ENCODE measurements around the gene C4BPB.
A peak's percentile ranks its signal among the peaks of the same experiment; 100 is the strongest.
"Not testable (repeated sequence)": the region's sequence is repeated elsewhere in the genome, so short reads cannot be mapped to it uniquely, and the experiment has no call there.

The C4BPB gene

DNA sequence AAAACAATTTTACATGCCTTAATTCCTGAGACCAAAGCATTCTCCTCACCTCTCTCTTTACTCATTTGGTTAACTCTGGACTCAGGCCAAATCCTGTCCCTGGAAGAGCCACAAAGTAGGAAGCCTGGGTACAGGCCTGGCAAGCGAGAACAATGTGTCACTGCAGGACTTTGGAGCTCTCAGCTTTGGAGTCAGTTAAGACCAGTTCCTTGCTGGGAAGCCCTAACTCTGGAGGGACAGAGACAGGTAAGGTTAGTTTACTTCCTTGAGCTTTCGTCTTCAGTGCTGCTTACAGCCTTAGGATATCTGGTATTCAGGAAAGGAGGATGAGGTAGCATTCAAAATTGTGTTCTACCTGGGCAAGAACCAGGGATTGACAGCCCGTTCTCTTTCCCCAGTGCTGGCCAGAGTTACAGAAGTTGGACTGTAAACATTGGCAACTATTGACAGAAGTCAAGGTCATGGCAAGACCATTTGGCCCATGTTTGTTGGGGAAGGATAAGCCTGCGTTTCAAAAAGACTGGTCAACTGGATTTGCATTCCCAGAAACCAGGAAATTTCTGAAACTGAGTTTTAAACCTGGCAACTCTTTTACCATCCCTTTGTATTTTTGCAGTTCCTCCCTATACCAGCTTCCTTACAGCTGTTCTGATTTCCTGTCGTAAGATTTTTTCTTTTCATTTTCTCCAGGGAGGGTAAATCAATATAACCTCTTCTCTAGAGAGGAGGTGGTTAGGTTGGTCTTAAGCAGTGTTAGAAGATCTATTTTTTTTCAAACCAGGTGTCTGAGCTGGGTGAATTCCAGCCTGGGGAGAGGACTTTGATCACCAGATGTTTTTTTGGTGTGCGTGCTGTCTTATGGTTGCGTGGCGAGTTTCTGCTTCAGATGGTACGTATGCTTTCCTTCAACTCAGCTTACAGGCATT is at the start of gene C4BPB:
Gene C4BPB, plus strand, starts transcription at position 160 of the 926 bp plus-strand sequence. Its CDS starts 672 bp downstream, at position 832.
- DNase-seq = no peak

GRCh38 chr1:207039380-207040180 is 49.1 kb upstream of the C4BPB start:
- DNase-seq = no peak

DNA sequence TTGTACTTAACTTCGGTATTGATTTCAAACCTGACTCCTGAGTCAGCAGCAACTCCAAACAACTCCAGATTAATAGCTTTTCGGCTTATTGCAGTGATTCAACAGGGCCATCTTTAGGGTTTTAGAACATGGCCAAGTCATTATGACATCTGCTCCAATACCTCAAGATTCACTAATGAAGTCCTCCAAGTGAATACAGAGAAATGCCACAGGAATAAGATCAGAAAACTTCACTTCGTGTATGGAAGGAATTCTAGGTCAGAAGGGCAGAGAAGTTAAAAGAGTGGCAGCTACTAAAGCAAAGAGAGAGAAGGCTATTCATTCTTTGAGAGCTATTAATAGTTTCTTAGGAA is 48.5 kb upstream of the C4BPB start:
- DNase-seq = peak; percentile 65

- DNase-seq = not testable (repeated sequence)
Measured at GRCh38 chr1:207041397-207041796, 47.3 kb upstream of the C4BPB start.

DNA sequence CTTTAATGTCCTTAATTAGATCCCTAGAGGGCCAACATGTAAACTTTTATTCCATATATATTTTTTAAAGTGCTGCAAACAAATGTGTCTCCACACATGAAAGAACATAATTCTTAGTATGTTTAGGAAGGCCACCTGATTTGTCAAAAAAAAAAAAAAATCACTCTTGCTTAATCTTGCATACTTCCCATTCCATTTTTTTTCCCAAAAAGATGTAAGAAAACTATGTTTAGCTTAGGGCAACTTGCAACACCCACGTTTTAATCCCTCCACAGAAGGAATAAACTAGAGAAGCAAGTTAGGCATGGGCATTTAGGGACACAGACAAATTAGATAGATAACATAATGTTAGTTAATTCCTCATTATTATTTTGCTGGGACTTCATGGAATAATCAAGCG is 43.2 kb upstream of the C4BPB start:
- DNase-seq = no peak

- no peak for DNase-seq
Measured at GRCh38 chr1:207047505-207047904, 41.2 kb upstream of the C4BPB start.

DNA sequence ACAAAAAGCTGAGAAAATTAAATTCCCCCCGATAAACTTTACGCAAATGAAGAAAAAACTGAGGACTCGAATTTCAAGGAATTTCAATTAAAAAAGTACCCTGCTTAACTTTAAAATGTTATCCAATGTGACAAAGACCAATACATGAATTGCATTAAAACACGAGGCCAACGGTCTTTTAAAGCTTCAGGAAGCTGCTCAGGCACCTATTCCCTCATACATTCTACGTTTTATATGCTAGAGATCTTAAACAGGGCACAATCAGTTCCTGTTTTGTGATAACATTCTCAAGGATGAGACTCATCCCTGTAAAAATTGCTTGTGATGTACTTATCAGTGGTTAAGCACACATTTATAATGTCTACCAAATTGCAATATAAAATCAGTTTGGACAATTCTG is 40.6 kb upstream of the C4BPB start:
- DNase-seq = no peak

GRCh38 chr1:207049054-207049453 is 39.6 kb upstream of the C4BPB start:
- DNase-seq = no peak

GRCh38 chr1:207049514-207049913 is 39.1 kb upstream of the C4BPB start:
- no peak for DNase-seq

GRCh38 chr1:207049974-207050391 is 38.7 kb upstream of the C4BPB start:
- DNase-seq = peak; percentile 46

DNA sequence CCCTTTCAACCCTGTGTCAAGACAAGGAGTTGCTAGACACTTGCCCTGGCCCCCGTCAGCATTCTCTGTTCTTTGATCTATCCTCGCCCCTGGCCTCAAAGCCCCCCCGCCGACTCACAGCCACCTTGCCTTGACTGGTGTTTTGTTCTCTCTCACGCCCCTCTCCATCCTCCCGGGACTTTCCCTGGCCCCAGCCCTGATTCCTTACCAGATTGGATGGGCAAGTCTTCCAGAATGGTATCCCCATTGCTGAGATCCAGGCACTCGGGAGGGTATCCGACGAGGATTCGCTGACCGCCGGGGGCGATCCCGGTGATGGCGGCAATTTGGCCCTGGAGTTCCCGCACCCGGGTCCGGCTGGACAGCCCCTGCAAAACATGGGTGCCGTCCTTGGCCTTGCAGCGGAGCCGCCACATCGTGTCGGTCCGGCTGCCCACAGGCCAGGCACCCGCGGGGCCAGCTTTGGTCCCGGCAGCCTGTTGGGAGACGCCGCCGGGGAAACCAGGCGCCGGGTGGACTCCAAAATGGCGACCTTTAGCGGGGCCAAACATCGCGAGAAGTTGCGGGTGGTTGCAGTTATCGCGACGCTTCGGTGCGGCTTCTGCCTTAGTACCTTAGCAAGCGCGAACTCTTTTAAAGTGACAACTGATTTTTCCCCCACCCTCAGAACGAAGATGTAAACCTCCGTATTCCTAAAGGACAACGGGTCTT is 38.0 kb upstream of the C4BPB start:
- peak; percentile 90 for DNase-seq

DNA sequence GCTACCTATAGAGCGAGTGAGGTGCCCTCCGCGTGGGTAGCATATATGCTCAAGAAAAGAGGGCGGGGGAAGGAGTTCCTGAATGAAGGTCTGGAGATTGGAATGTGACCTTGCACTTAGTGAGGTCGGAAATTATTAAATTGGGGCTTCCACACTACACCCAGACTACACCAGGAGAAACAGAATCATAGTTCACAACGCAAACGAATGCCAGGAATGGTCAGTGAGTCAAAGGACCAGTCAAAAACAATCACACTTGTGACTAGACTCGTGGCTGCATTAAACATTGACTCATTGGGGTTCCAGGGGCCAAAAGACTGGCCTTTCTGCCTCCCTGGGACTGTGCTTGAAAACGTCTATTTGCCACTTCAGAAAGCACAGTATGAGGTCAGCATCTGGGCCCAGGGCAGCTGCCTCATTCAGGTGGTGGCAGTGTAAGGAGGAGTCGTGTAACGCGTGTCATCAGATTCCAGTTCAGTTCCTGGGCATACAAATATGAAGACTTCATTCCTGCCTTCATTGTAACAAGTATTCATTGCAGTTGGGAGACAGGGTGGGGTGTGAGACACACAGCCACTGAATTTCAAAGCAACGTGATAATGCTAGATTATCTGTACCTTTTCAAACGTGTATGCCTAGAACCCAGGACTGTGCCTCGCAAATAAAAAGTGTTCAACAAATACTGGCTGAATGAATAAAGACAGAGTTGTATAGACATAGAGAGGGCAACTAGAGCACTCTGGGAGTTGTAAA is 37.3 kb upstream of the C4BPB start, which contains the start of gene YOD1:
Gene YOD1, minus strand, starts transcription at position 18 of the 753 bp plus-strand sequence. CDS start 178 bp downstream, outside the sequence.
- DNase-seq = peak; percentile 14

- DNase-seq = peak; percentile 92
Measured at GRCh38 chr1:207052911-207053769, 35.5 kb upstream of the C4BPB start, which contains the start of gene PFKFB2. Gene PFKFB2, plus strand, starts transcription at chr1:207053275. Its CDS starts 1,443 bp downstream, at chr1:207054718.

DNA sequence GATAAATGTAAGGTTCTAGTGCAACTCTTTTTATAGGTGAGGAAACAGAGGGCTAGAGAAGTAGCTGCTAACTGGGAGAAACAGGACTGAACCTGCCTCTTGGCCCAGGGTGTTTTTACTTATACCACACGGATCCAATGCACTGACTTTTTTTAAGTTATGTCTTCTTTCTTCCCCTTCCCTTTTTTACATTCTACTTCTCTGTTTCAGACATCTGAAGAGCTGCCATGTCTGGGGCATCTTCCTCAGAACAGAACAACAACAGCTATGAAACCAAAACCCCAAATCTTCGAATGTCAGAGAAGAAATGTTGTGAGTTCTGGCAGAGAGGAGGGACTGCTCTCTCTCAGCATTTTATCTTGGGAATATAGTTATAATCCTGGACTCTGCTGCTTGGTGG is 34.2 kb upstream of the C4BPB start:
- no peak for DNase-seq

DNA sequence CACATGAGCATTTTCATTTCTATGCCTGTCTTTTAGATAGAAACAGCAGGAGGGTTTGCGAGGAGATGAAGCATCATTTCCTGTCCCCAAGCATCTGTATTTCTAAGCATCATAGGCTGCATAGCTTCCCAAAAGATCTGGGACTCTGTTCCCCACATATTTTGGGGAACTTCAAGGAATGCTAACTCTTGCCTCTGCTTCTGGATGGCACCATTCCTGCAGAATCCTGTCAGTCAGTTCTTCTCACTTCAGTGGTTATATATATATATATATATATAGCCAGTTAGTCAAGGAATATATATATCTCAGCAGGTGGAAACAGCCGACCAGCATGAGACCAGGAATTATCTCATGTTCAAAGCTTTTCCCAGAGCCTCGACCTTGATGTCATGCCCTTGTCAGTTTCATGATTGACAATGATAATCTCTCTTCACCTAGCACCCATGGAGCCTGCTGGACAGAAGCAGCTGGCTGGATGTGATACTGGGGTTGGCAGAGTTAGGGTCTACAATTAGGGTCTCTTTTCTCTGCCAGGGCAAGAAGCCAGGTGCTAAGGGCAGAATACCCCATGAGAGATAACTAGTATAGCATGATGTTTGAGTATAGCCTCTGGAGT is 33.2 kb upstream of the C4BPB start:
- no peak for DNase-seq

DNA sequence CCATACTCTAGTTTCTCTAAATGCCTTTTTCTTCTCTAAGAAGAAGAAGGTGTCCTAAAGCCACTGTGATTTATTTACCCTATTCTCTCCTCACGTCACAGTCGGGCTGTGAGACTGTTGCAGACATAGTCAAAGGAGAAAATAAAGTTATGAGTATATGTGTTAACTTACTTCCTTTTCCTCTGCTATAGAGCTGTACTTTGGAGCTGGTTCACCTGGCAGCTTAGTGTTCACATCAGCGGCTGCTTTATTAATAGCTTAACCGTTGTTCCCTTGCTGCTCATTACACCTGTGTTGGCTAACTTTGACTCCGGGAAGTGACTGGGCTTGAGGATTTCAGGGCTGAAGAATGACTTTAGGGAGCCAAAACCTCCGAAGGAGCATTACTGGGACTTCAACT is 32.0 kb upstream of the C4BPB start:
- no peak for DNase-seq

DNA sequence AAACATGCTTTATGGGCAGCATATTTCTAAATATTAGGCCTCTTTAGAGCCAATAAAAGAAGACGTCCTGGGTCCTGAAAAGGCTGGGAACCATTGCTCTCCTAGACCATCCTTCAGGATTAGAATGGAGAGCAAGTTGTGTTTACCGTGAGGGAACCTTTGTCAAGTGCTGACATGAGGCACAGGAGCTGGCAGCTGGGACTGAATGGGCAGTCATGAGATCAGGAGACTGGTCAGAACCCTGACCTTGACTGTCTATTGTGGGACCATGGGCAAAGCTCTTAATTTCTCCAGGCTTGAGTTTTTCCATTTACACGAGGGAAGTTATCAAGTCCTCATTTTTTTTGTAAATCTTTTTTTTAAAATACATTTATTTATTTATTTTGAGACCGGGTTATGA is 30.4 kb upstream of the C4BPB start:
- DNase-seq = no peak

DNA sequence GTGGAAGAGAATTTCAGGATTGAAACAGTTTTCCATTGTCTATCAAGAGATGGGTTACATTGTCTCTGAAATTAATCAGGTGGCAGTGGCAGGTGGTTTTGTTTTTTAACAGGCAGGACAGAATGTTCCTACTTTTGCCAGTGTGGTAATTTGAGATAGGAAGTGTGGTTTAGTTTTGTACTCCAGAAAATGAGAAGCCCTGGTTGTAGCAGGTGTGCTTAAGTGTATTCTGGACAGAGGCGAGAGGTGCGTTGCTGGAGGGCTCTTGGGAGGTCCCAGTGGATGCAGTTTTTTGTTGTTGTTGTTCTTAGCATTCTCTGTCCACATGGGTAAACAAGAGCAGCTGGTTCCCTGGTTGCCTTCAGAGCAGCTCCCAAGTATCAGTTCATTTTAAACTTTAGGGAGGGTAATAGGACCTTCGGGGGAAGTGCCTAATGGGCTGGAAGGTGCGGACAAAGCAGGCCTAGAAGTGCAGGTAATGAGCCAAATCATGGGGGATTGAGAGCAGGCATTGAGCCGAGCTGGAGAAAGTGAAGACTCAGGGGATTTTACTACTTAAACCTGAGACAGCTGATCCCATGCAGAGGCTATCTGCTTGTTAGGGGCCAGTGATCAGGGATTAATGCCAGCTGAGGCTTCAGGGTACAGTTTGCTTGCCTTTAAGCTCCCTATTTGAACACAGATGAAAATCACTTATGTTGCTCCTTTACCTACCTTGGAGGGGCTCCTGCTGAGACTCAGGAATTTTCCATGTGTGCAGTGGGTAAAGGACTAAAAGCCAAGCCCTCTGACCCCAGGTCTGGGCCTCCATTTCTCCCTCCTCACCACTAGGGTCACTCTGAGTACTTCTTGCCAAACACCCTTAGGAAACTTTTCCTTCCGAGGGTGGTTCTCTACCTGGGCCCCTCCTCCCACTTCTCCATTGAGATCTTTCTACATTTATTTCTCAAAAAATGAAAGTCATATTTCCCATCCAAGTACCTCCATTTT is 29.5 kb upstream of the C4BPB start:
- no peak for DNase-seq

DNA sequence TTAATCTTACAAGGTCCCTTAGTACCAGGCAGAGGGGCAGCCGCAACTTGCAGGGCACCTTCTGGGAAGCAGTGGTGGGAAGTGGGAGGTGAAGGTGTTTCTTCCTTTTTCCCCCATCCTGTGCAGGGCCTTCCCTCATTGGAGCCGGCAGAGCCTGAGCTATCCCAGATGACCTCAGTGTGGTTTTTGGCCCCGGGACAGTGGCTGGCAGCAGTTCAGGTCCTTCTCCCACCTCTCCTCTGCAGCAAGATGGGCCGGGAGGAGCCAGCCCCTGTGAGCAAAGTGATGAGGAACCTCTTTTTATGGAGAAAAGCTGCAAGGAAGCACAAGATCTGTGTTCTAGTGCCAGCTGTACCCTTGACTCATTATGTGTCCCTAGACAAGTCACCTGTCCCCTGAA is 28.8 kb upstream of the C4BPB start:
- no peak for DNase-seq

Measured in fibroblast of skin of right quadriceps (primary cell).